GM12892 (cell line): ENCODE data around the gene SMIM8.

Source experiments
- POLR2A ChIP-seq: IDR thresholded peaks from 2 replicates; pipeline ENCODE4 v1.6.1; 2011; ENCODE audit warnings: low read depth, low read length, control low read depth
- POLR2AphosphoS5 ChIP-seq: IDR thresholded peaks from 2 replicates; pipeline ENCODE4 v1.6.1; 2011; ENCODE audit warnings: low read depth, low read length, control low read depth
- TAF1 ChIP-seq: IDR thresholded peaks from 2 replicates; pipeline ENCODE4 v1.6.1; 2011; ENCODE audit warnings: low read depth, mild to moderate bottlenecking, control low read depth, low read length, borderline replicate concordance

DNA sequence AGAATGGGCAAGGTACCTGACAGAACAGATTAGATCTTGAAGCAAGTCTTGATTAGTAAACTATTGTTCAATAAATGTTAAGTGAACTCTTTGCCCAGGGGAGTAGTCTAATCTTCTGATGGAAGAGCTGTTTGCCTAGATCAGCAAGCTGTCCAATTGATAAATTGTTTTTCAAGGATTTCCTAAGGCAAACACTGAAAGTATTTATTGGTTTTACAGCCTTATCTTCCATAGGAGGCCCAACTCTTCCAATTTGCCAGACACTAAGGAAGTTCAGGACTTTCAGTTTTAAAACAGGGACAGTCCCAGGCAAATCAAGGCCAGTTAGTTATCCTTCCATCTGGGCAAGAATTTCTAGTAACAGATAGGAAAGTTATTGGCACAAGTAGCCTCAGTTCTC is 20.4 kb downstream of the SMIM8 start:
- TF ChIP-seq POLR2AphosphoS5 (no peak), POLR2A (no peak), TAF1 (no peak)
